Right renal cortex interstitium (tissue), 3 donors: Measurements from ENCODE around the gene HIP1R. TPM values are rescaled to one million over a fixed set of nuclear protein-coding genes. Genes with fewer than 3 reads are reported as not detected.
"Not testable (repeated sequence)": the region's sequence is repeated elsewhere in the genome, so short reads cannot be mapped to it uniquely, and the experiment has no call there.

Source experiments
- DNase-seq, 3 donors: peaks; one replicate each; pipeline ENCODE4 v3.0.0-alpha.2; 2013; ENCODE audit warnings: low read depth in 3 of 3, low spot score in 2 of 3
- polyA plus RNA-seq, 3 donors: library from polyadenylated mRNA; unstranded; fragments of 120-200 nt; gene quantifications; one replicate each; pipeline ENCODE4 v1.2.1, GENCODE V29; 2013; ENCODE audit not compliant: insufficient read length in 3 of 3

HIP1R gene
- polyA plus RNA-seq, 3 donors, result 54.6 to 56.9 (median 55.0) TPM

DNA sequence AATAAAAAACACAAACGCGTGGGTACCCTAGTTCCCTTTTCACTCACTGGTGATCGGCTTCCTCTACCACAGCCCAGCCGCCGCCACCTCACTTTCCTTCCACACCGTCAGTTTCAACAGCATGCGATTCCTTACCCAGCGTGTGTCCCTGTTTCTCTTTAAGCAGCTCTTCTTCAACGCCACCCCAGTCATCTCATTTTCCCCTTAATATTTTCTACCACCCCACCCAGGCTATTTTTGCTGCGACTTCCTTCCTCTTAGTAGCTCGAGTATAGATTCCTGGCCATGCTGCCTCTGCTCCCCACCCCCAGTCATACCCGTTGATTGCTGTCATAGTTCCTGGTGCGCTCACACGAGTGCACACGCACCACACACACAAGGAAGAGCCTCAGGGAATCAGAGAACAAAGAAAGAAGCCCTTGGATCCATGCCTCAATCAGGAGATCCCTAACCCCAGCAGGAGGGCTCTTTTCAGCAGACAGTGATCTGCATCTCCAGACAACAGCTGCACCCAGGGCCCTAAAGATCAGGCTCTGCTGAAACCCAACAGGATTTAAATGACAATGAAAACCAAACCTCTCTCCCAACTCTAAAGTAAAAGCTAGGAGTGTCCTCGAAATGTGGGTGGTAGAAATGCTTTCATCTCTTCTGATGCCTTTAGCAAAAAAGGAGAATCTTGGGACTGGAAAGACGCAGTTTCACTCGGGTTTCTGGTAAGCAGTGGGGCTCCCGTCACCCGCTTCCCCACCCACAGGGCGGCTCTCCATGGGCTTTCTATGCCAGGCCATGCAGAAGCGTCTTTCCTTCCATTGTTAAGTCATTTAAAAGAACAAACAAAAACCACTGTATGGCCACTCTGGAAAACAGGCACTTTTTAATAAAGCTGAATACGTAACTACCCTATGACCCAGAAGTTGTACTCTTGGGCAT, 36.9 kb downstream of the HIP1R start:
- no peak for DNase-seq

DNA sequence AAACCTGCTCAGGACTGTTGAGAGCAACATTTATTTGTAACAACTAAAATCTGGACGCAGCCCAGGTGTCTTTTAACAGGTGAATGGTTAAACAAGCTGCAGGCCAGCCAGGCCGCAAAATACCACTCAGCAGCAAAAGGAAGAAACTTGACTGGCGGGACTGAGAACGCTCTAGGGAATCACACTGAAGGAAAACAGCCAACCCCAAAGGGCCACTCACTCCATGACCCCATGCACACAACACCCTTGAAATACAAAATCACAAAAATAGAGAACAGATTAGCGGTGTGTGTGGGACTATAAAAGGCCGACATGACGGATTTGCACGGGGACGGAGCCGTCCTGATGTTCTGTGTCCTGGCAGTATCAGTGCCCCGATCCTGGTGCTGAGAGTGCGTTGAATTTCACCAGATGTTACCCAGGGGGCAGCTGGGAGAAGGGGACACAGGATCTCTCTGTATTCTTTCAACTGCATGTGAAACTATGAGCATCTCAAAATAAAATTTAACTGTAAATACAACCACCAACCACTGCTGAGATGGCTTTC, 37.6 kb downstream of the HIP1R start:
- no peak for DNase-seq

DNA sequence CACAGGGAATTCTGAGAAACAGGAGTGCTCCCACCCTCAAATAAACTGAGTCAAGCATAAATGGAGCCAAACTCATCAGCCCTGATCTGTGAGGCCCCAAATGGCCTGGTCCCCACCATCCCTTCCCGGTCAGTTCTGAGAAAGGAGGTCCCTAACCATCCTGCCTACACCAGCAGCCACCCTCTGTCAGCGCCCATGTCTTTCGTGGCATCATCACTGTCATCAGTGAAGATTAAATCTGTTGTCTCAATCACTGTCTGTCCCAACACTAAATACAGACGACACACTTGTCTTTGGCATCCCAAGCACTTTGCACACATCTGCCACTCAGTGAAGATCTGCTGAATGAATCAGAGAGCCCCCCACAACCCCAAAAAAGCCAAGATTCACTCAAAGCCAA, 38.3 kb downstream of the HIP1R start:
- DNase-seq, result no peak

DNA sequence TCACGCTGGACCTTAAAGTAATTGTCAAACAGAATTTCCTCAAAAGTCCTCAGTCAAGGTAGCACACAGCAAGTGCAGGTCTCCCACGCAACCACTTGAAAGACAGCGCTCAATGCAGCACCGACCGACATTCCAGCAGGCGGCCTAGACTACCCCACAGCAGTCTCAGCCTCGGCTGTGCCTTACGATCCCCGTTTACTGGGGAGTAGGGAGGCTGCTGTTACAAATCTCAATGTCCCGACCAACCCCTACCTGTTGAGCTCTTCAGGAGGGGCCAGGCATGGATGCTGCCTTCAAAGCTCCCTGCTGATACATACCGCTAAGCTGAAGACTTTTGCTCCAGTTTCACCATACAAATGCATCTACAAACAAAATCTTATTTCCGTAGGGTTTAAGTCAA, 38.8 kb downstream of the HIP1R start:
- DNase-seq, result no peak

DNA sequence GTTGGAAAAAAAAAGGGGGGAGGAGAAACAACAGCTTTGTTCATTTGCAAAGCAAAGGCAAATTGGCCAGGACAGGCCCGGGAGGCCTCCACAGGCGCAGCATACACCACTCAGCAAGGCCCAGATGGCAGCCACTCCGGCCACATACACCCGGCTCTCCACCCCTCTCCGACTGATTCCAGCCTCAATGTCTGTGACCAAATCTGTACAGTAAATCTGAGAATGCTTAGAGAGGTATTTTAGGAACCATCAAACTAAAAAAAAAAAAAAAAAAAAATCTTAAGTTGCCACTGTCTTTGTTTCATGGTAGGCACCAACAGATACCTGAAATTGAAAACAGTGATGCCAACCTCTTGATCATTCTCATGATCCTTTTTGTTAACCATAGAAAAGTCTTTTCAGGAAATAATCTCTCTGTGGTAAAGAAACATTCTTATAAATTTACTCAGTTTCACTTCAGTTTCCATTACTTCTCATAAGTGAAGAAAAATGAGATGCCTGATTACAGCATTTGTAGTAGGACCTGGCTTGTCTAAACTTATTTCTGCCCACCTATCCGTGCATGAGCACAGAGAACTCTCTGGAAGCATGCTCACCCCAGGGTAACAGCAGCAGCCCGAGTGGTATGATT, 40.4 kb downstream of the HIP1R start:
- DNase-seq, result no peak

DNA sequence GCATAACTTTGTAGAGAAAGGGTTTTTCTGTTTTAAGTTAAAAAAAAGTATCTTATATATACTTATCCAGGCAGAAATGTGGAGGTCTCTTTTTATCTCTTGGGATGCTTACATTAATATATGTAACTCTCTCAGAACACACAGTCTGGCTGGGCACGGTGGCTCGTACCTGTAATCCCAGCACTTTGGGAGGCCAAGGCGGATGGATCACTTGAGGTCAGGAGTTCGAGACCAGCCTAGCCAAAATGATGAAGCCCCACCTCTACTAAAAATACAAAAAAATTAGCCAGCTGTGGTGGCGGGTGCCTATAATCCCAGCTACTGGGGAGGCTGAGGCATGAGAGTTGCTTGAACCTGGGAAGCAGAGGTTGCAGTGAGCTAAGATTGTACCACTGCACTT, 41.0 kb downstream of the HIP1R start:
- DNase-seq, result not testable (repeated sequence)

DNA sequence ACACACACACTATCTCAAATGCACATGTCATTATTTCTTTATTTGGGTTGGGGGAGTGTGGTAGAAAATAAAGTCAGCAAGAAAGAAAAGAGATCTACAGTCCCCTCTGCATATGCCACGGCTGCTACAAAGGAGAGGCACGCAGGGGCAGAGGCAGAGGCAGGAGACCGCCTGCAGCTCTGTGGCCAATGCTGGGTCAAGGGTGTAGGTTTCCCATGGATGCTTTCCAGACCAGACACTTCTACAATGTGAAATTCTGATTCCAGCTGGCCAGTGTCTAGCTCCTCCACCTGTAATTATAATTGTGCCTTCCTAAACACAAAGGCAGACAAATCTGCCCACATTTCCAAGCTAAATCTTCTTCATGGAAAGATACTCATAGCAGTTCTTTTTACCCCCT, 41.5 kb downstream of the HIP1R start:
- no peak for DNase-seq

DNA sequence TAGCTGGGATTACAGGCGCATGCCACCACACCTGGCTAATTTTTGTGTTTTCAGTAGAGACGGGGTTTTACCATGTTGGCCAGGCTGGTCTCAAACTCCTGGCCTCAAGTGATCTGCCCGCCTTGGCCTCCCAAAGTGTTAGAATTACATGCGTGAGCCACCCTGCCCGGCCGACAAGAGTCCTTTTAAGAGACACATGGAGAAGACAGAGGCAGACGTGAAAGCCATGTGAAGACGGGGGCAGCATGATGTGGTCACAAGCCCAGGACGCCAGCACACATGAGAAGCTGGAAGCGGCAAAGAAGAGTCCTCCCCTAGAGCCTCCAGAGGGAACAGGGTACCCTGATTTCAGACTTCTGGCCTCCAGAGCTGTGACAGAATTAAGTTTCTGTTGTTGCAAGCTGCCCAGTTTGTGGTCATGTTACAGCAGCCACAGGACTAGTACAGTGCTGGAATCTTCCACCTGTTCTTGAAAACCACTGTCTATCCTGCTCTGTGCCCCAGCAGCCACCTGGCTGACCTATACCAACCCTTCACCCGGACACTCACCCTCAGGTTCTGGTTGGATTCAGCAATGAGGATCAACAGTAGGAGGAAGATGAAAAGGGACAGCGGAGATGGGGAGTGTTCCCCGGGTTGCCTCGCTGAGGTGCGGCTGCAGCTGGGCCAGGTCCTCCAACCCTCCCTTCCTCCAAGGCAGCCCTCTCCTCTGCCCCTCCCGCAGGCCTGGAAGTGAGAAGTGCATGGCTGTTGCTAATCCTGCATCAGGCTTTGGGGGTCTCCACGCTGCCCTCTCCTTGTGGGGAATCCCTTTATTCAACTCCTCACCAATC, 43.7 kb downstream of the HIP1R start:
- no peak for DNase-seq

DNA sequence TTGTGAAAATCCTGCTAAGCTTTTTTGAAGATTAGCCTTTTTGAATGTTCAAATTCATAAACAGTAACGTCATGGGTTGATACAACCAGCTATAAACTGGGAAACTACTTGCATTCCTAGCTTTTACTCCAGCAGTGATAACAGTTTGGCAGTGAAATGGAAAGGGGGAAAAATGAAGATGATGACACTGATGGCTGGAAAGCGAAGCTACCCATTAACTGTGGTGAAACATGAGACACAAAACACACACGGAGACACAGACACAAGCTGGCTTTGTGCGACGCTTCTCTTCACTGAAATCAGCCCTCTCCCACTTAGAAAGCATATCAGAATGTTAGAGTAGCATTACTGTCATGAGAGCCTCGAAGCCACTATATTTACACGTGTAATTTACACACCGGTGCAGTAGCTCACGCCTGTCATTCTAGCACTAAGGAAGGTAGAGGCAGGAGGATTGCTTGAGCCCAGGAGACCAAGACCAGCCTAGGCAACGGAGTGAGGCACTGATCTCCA, 45.0 kb downstream of the HIP1R start:
- DNase-seq, result no peak

DNA sequence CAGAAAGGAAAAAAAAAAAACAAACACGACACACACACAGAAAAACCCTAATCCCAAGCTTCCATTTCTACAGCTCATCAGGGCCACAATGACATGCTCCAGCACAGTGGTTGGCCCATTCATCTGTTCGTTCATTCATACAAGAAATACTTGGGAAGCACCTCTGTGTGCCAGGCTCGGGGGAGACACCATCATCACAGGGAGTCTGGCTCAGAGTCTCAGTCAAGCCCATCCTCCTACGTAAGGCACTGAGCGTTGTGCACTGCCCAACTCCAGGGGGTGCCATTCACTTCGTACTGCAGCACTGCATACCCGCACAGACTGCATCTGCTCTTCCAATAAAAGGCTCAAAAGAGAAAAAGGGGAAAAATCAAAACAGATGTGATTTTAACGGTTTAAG, 45.4 kb downstream of the HIP1R start:
- no peak for DNase-seq

DNA sequence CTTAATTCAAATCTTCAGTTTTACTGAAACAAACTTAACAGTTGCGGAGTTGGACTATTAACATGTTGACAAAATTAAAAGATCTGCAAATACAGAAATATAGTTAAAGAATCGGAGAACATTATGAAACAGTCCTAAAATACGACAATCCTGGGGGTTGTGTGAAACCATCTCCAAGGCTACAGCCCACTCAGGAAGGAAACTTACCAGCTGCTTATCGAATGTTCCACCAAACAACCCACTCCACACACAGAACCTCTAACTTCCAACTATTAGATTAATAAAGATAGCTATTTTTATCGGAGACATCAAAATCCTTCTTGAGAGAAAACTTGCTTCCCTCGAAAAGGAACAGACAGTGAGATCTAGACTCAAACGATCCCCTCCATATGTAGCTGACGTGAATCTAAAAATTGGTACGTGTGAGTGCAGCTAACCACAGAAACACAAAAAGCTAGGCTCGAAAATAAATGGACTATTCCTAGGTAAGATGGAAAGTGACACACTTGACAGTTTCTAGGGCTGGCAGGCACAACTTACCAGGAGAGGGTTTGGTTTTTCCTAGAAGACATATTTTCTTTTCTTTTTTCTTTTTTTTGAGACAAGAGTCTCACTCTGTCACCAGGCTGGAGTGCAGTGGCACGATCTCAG, 47.8 kb downstream of the HIP1R start:
- DNase-seq, result no peak

DNA sequence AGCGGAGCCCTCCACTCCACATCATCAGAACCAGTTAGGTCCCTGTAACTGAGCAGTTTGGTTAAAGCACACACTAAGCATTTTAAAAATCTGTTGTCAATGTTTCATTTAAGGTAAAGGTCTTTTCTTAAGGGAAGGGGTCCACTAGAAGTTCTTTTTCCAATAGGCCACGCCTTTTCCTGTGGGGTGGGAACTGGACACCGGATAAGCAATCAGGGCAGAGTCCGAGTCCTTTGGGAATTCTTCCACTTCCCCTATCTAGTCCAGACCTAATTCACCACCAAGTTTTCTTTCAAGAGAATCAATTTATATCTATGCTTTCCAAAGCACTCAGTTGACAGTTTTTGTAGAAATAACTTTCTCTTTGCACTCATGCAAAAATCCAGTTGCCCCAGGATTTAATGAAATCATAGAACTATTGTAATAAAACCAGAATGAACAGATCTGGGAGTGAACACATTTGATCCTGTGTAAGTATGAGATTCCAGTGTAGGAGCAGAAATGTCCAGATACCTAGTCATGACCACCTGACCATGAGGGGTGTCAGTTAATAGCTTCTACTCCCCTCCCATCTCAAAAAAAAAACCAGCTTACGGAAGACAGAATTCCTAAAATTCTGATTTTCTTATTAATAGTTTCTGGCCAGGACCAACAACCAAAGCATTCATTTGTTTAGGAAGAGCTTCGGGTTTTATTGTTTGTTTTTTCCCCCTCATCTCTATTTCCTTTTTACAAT, 49.0 kb downstream of the HIP1R start:
- no peak for DNase-seq

DNA sequence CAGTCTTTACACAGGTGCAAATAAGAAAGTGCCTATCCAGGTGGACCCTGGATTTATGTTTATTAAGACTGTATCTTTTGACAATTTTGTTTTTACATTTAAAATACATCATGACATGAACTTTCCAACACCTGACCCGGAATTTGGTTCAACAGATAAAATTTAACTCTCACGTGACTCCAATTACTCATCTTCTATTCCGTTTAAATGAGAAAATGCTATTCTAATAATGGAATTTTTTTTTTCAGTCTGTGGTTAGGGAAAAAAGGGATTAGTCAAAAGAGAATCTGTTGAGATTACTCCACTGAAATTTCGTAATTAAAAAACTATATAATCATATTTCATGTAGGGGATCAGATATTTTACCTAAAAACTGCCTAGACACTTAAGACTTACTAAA, 49.6 kb downstream of the HIP1R start:
- no peak for DNase-seq

DNA sequence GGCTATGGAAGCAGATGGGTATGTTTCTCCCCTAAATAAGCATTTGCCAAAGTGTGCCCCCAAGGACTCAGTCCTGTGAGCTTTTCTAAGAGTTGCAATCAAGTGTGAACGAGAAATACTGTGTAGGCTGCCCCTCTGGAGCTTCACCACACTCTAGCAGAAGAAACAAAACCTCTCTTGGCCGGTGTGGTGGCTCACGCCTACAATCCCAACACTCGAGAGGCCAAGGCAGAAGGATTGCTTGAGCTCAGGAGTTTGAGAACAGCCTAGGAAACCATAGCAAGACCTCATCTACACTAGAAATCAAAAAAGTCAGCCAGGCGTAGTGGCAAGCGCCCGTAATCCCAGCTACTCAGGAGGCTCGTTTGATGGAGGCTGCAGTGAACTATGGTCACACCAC, 50.9 kb downstream of the HIP1R start:
- no peak for DNase-seq

DNA sequence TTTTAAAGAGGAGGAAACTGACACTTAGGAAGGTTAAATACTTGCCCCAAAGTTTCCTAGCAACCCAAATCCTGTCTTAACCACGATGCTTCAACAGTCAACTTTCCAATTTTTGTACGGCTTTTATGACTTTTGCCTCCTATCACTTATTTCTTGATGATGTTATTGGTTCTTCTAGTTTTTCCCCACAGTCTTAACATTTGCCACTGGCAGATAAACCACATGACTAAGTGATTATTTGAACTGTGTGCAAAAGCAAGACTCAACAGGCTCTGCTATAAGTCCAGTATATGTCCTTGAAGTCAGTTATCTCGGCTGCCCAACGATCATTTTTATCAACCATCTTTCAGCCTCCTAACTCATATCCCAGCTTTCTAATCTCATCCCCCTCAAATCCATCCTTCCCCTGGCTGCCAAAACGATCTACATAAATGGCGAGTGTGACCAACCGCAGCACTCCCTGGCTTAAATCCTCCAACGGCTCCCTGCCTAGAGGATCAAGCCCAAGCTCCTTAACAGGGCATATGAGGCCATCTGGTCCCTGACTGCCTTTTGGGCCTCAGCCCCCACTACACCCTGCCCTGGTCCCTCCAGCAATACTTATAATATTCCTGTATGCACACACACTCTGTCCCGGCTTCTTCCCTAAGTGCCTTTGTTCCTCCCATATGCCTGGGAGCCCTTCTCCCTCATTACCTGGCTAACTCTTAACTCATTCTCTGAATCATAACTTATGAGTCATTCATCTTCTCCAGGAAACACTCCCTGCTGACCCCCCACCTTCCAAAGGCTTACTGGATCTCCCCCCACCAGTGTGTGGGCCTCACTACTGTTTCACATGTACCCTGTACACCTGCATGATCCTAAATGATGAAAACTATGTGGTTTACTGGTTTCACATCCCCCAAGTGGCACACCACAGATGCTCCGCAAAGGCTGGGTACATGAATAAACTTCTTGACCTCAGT, 51.9 kb downstream of the HIP1R start:
- no peak for DNase-seq

DNA sequence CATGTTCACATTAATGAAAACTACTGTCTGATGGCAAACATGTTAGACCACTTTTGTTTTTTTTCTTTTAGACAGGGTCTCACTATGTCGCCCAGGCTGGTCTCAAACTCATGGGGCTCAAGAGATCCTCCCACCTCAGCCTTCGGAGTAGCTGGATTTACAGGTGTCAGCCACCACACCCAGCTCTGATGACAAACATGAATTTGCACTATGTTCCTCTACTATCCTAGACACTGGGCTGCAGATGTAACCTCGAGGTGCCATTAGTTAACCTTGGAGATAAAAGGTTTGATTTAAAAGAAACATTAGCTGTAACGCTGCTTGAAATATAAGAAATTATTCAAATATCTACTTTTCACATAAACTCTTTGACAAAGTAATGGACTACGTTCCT, 52.6 kb downstream of the HIP1R start:
- no peak for DNase-seq

DNA sequence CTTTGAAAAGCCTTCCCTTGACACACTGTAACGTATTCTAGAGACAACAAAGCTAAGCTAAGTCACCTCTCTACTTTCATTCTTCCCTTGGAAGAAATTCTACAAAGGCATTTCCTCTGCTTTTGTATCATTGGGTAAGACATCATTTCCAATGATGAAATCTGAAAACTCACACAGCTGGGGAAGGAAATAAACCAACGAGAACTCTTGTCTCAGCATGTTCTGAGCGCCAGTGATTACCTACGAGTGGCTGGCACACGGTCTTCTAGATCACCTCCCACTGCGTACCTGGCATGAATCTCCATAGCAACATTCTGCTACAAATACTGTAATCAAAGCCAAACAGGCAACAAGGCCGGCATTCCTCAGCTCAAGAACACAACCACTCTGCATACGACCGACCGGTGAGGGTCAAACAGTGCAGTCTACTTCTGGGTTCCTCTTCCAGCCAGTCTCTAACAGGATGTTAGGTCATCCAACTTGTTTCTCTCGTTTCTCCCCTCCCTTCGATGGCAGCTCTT, 53.0 kb downstream of the HIP1R start:
- DNase-seq, result no peak
